NCI-H526 (cell line): ENCODE measurements around the gene WDR76.
"Not testable (repeated sequence)": the region's sequence is repeated elsewhere in the genome, so short reads cannot be mapped to it uniquely, and the experiment has no call there.

Experiments used
- DNase-seq, 2 experiments: peaks; one replicate each; lab custom pipeline; 2025; lab: John Stamatoyannopoulos, UW

Gene WDR76

DNA sequence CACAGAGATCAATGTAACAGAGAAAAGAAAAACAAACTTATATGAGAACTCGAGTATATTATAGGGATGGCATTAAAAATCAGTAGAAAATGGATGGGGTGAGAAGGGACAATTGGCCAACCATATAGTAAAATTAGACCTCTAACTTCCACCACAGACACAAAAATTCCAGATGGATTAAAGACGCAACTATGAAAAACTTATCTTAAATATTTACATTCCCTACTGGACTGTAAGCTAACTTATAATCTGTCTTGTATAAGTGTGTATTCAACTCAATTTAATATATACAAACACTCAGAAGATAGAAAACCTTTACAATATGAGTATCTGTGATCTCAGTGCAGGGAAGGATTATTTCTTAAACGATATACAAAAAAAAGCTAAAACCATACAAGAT is 5.3 kb upstream of the WDR76 start:
- DNase-seq = no peak

DNA sequence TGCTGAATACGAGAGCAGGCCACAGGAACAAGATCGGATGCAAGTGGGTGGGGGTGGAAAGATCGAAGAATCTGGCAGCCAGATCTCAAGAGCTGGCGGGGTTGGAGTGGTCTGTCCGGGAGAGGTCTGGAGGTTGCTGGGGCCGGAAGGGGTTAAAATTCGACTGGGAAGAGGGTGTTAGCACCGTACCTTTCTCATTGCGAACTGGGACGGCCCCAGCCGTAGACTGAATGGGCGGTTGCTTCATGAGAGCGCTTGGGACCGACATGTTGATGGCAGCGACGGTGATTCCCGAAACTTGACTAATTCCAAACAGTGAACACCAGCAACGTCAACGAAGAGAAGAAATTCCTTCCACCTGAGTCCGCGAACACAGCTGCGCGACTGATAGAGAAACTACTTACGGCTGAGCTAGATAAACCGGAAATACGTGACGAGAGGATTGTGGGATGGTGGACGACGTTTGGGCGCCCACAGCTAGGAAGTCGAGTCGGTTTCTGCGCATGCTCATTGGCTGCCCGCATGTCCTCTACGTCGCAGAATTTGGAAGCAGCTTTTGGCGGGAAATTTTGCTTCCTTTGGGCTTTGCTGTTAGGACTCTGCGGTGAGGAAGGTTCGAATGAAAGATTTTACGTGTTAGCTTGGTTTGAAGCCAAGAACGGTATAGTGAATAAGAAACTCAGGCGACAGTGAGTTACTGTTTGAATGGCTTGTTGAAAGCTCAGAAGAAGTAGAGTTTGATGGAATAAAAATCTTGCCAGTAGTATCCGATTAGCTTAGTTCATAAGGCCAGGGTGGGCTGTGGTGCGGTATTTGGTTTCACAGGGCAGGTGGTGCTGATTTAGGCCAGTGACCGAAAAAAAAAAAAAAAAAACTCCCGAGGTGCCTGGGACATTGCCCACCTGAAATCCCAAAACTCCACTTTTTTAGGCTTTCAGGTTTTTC is 2.2 kb upstream of the WDR76 start, which contains the start of gene MFAP1:
Gene MFAP1 (minus strand): TSS at position 389 of the 945 bp plus-strand sequence. CDS start 121 bp downstream, at position 268.
- peak; percentile 95 to 98 for DNase-seq

DNA sequence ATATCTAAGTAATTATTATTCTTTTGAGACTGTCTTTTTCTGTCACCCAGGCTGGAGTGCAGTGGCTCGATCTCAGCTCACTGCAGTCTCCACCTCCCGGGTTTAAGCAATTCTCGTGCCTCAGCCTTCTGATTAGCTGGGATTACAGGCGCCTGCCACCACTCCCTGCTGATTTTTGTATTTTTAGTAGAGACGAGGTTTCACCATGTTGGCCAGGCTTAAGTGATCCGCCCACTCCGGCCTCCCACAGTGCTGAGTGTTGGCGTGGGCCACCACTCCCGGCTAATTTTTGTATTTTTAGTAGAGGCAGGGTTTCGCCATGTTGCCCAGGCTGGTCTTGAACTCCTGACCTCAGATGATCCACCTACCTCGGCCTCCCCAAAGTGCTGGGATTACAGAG is 1.5 kb upstream of the WDR76 start:
- DNase-seq = not testable (repeated sequence)

DNA sequence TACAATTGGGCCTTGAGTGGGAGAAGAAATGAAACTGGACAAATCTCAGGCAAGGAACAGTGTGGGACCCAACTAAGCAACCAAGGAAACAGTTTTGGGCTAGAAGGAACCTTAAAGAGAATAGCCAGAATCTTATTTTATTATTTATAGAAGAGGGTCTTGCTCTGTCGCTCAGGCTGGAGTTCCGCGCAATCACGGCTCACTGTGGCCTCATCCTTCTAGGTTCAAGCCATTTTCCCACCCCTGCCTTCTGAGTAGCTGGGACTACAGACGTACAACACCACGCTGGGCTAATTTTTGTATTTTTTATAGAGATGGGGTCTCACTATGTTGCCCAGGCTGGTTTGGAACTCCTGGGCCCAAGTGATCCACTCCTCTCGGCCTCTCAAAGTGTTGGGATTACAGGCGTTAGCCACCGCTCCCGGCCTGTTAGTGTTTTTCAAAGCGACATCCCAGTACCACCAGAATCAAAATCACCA is 734 bp upstream of the WDR76 start:
- no peak for DNase-seq

DNA sequence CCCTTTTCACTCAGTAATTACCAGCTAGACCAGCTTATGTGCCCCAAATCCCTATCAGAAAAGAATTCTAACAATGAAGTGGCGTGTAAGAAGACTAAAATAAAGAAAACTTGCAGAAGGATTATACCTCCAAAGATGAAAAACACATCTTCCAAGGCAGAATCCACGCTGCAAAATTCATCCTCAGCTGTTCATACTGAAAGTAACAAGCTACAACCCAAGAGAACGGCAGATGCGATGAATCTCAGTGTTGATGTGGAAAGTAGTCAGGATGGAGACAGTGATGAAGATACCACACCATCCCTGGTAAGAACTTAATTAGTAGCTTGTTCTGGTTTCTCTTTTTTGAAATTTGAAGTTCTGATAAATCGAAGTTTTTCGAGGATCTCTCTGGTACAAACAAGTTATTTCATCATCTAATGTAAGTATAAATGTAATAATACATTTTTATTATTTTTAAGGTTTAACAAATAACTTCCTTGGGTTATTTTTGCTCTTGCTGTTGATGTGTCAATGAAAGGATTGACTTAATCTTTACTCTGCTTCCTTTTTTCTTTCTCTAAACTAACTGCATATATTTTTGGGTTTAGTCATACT is 1.4 kb downstream of the WDR76 start:
- DNase-seq = peak in 1 of 2 experiments; percentile 25

DNA sequence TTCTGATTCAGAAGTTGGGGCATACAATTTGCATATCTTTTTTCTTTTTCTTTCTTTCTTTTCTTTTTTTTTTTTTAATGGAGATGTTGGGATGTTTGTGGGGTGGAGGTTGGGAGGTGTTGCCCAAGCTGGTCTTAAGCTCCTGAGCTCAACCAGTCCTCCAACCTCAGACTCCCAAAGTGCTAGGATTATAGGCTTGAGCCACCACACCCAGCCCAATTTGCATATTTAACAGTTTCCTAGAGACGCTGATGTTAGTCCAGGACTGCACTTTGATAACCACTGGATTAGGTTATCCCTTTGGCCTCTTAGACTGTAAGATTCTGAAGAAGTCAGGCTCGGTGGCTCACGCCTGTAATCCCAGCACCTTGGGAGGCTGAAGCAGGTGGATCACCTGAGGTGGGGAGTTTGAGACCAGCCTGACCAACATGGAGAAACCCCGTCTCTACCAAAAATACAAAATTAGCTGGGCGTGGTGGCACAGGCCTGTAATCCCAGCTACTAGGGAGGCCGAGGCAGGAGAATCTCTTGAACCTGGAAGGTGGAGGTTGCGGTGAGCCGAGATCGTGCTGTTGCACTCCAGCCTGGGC is 3.2 kb downstream of the WDR76 start:
- DNase-seq = peak; percentile 39 to 49

DNA sequence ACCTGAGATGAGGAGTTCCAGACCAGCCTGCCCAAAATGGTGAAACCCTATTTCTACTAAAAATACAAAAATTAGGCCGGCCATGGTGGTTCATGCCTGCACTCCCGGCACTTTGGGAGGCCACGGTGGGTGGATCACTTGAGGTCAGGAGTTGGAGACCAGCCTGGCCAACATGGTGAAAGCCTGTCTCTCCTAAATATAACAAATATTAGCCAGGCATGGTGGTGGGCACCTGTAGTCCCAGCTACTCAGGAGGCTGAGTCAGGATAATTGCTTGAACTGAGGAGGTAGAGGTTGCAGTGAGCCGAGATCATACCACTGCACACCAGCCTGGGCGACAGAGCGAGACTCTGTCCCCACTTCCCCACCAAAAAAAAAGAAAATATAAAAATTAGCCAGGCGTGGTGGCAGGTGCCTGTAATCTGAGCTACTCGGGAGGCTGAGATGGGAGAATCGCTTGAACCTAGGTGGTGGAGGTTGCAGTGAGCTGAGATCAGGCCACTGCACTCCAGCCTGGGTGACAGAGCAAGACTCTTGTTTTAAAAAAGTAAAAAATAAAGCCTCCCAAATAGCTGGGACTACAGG is 4.0 kb downstream of the WDR76 start:
- not testable (repeated sequence) for DNase-seq

DNA sequence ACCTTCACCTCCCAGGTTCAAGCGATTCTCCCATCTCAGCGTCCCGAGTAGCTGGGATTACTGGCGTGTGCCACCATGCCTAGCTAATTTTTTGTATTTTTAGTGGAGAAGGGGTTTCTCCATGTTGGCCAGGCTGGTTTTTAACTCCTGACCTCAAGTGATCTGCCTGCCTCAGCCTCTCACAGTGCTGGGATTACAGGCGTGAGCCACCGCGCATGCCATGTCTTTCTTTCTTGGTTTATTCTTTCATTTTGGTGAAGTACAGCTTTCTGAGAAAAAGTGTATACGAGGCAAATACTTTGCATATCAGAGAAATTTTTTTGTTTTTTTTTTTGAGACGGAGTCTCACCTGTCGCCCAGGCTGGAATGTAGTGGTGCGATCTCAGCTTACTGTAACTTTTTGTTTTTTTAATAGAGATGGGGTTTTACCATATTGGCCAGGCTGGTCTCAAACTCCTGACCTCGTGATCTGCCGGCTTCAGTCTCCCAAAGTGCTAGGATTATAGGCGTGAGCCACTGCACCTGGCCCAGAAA is 4.8 kb downstream of the WDR76 start:
- not testable (repeated sequence) for DNase-seq

DNA sequence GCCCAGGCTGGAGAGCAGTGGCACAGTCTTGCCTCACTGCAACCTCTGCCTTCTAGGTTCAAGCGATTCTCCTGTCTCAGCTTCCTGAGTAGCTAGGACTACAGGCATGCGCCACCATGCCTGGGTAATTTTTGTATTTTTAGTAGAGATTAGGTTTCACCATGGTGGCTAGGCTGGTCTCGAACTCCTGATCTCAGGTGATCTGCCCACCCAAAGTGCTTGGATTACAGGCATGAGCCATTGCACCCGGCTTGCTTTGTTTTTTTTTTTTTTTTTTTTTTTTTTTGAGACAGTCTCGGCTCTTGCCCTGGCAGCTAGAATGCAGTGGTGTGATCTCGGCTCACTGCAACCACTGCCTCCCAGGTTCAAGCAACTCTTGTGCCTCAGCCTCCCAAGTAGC is 5.7 kb downstream of the WDR76 start:
- not testable (repeated sequence) for DNase-seq

DNA sequence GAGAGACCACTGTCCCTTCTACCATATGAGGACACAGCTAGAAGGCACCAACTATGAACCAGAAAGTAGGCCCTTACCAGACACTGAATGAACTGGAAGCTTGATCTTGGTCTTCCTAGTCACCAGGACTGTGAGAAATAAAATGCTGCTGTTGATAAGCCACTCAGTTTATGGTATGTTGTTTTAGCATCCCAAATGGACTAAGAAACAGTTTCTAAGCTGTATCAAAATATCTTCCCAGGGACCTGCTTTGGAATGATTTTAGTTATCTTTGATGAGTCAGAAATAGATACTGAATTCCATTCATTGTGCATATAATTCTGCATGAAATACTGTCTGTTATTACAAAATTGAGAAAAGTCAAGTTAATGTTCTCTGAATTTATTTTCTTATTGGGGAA is 18.6 kb downstream of the WDR76 start:
- no peak for DNase-seq

DNA sequence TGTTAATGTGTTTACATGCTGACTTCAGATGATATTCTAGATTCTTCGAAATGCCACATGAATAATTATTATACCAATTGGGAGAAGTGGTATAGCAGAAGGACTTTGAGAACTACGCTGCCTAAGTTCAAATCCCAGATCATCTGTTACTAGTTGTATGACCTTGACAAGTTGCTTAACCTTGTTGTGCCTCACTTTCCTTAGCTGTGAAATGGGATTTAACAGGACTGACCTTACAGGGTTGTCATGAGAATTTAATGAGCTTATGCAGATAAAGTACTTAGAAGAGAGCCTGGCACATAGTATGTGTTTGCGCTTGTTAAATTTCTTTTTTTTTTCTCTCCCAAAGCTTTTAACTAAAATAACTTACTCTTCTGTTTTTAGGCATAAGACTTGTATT is 24.4 kb downstream of the WDR76 start:
- no peak for DNase-seq

DNA sequence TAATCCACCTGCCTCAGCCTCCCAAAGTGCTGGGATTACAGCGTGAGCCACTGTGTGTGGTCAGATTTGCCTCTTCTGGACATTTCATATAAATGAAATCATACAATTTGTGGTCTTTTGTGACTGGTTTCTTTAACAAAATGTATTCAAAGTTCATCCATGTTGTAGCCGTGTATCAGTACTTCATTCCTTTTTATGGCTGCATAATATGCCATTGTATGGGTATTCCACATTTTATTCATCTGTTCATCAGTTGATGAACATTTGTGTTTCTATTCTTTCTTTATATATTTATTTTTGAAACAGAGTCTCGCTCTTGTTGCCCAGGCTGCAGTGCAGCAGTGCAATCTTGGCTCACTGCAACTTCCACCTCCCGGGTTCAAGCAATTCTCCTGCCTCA is 25.8 kb downstream of the WDR76 start:
- no peak for DNase-seq

DNA sequence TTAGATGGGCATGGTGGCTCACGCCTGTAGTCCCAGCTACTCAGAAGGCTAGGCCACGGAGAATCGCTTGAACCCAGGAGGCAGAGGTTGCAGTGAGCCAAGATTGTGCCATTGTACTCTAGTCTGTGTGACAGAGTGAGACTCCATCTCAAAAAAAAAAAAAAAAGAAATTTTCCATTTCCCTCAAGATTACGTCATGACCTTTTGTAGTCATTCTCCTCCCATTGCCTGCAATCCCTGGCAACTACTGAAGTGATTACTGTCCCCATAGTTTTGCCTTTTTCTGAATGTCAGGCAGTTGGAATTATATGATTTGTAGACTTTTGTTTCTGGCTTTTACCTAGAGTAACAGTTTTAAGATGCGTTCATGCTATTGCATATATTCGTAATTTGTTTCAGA is 28.0 kb downstream of the WDR76 start:
- DNase-seq = no peak

DNA sequence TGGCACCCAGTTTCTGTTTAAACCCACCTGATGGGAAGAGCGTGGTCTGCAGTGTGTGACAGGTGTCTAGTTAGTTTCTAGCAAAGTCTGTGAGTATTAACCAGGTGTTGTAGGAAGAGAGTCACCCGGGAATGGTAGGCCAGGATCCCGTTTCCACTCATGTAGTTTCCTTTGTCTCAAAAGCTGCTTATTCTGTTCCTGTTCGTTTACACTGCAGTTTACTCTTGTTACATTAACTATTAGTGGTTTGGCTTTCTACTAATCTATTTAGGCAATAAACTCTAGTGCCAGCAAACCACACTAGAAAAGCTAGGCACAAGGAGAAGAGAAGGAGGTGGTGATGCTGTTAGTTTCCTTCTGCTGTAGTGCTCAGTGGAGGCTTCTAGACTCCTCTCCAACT is 32.7 kb downstream of the WDR76 start:
- no peak for DNase-seq

DNA sequence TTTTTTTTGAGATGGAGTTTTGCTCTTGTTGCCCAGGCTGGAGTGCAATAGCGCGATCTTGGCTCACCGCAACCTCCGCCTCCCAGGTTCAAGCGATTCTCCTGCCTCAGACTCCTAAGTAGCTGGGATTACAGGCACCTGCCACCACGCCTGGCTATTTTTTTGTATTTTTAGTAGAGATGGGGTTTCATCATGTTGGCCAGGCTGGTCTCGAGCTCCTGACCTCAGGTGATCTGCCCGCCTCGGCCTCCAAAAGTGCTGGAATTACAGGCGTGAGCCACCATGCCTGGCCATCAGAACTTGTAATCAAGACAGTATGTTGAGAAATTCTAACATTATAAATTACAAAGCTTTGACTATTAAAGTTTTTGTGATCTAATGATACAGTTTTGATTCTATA is 39.8 kb downstream of the WDR76 start:
- not testable (repeated sequence) for DNase-seq

DNA sequence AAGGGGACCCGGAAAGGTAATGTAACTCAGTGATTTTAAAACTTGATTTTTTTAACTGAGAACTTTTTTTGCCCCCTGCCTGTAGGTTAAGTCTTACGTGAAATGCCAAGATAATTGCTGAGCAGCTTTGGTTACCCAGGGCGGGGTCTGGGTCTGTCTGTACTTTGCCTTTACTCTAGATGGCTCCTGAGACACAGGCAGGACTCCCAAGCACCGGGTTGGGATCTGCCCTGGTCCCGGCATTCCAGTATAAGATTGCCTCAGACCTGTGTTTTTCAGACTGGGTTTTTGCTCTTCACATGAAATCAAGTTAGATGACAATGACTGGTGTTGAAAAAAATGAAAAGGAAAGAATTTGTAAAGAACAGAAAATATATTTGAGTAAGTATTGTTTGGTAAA is 40.3 kb downstream of the WDR76 start:
- no peak for DNase-seq

DNA sequence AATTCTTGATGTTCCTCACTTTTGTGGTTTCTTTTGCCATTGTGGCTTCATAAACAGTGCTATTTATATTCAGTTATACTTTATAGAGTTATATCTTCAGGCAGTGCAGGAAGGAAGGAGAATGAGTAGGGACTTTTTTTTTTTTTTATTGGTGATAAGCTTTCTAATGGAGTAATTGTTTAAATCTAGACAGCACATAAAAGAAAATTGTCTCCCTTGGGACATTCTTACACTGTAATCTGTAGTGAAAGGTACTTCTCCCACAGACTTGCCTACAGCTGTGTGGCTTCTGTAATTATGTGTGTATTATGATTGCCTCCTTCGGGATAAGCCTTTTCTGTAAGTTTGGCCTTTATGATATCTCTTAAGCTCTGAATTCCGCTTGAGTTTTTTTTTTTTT is 41.6 kb downstream of the WDR76 start:
- DNase-seq = no peak

DNA sequence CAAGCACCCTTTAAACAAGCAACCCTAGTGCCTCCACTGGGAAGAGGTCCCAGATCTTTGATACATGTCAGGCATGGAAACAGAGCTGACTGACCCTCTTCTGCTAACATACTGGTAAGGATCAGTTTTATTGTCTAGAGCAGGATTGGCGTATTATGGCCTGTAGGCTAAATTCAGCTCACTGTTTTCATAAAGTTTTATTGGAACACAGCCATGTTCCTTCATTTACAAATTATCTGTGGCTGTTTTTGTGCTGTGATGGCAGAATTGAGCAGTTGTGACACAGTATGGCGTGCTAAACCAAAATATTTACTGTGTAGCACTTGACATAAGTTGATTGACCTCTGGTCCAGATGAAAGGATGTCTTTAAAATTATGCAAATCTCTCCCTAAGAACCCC is 45.0 kb downstream of the WDR76 start:
- no peak for DNase-seq

DNA sequence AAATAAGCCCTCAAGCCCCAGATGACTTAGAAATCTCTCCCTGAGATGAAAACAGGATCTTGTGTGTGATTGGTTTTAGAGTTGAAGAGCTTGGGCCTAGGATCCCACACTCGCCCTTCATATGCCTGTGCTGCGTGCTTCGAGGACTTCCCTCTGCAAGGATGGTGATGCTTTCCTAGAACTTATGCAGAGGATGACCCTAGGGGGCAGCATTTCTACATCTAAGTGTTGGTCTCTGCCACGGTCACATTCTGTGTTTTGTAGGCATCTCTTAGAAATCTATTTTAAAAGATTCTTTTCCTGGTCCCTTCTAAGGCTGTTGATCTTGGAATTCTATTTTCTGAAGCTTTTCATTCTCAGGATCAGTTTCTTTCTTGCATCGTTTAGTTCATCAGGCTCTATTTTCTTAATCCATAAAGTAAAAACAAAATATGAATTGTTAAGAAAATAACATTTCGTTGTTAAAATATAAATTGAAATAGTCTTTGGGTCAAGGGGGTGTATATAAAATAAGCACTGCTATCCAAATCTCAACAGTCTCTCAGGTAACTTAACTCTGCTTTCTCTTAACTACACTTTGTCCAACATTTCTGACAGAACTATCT is 45.7 kb downstream of the WDR76 start:
- DNase-seq = peak; percentile 5 to 84

DNA sequence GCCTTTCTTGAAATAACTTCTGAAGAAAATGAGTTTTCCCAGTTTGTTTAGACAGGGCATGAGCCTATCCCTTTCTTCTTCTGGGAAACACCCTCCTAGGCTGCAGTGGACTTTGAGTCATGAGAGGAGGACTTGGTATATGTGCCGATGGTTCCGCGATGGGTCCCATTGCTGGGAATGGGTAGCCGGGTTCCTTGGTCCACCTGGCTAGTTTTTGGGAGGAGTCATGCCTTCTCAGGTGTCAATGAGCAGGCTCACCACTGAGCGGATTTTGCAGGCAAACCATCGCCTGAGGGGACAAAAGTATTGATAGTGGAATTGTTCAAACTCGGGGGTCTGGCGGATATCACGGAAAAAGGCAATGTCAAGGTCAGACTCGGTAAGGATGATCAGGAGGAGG is 46.8 kb downstream of the WDR76 start:
- no peak for DNase-seq

DNA sequence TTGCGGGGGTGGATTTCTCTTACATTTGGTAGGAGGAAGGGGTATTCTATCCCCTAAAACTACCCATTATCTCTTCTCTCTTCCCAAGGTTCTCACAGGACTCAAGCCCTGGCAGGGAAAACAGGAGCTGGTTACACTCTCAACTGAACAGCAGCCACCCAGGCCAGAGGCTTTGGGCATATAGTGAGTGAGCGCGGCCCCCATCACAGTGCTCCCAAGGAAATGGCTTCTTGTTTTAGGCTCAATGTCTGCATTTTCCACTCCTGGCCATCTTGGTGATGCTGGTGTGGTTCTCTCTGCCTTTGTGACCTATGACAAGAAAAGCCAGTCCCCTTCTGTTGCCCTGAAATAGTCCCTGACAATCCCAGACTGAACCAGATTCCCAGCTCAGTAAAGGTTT is 50.1 kb downstream of the WDR76 start:
- no peak for DNase-seq

DNA sequence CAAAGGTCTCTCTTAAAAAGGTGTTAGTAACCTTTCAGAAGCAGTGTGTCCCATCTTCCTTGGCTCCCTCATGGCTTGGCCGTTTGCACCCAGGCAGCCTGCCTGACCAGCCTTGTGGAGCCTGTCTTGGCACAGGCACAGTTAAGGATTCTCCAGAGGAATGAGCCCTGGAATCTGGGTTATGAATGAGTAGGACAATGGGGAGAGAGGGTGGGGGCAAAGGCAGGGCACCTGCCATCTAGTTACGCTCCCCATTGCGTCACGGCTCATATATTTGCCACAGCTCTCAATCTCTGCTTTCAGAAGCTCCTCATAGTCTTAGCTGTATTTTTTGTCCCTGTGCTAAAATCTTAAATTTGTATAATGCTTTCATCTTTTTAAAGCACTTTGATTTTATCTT is 50.6 kb downstream of the WDR76 start:
- no peak for DNase-seq
